Measurements from ENCODE around the gene INVS.

DNA sequence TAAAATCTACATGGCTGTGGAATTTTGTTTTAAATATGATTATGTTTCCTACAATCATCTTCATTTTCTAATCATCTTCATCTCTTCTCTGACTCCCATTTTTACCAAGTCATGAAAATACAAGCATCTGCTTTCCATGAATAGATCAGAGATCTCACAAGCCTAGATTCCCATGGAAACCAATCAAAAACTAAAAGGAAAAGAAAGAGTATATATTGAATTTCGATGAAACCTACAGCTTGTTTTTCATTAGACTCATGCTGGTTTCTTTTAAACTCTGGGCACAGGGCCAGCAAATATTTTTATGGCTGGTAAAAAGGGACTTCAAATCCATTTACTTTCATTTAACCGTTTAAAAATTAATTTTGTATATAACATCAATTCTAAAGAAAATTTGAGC is 51.2 kb downstream of the INVS start:
- TF ChIP-seq, protein P1, sequence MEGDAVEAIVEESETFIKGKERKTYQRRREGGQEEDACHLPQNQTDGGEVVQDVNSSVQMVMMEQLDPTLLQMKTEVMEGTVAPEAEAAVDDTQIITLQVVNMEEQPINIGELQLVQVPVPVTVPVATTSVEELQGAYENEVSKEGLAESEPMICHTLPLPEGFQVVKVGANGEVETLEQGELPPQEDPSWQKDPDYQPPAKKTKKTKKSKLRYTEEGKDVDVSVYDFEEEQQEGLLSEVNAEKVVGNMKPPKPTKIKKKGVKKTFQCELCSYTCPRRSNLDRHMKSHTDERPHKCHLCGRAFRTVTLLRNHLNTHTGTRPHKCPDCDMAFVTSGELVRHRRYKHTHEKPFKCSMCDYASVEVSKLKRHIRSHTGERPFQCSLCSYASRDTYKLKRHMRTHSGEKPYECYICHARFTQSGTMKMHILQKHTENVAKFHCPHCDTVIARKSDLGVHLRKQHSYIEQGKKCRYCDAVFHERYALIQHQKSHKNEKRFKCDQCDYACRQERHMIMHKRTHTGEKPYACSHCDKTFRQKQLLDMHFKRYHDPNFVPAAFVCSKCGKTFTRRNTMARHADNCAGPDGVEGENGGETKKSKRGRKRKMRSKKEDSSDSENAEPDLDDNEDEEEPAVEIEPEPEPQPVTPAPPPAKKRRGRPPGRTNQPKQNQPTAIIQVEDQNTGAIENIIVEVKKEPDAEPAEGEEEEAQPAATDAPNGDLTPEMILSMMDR (conservative IDR thresholded peaks at IDR 0.05), result no peak
- no peak for TF ChIP-seq ZFX (IDR thresholded peaks at IDR 0.05)
